HCT116 (cell line): ENCODE measurements around the gene SFTPA1. TPM values are rescaled to one million over a fixed set of nuclear protein-coding genes. Genes with fewer than 3 reads are reported as not detected.
"Not testable (repeated sequence)": the region's sequence is repeated elsewhere in the genome, so short reads cannot be mapped to it uniquely, and the experiment has no call there.

Source experiments
- ATAC-seq: fragments of 200-7000 bp; cut with Tn5 transposase; 2 replicates; pipeline ENCODE4 v1.9.1; 2020; ENCODE audit warnings: mild to moderate bottlenecking, moderate library complexity
- BruUV-seq: library from RNA; stranded (reverse); fragments of 400-500 nt; replicated peaks from 2 replicates; lab custom pipeline; 2021; lab: Mats Ljungman, UMichigan
- CTCF ChIA-PET: fragments of 300-600 bp; sonication (Branson Sonifier 250); formaldehyde crosslinking; loops from one replicate; lab custom pipeline; 2021; ENCODE audit warnings: antibody characterized with exemption; lab: Charles Lee
- POLR2A ChIA-PET: fragments of 300-600, 350-600 bp; sonication (Branson Sonifier 250); formaldehyde crosslinking; loops from one replicate; lab custom pipeline; 2021; ENCODE audit warnings: antibody characterized with exemption; lab: Charles Lee
- RAD21 ChIA-PET, 2 experiments: fragments of 300-600 bp; sonication (Branson Sonifier 250); formaldehyde crosslinking; loops; one replicate each; lab custom pipeline; 2023; ENCODE audit warnings: low total read pairs in 2 of 2; ENCODE audit not compliant: uncharacterized antibody in 2 of 2, unreplicated experiment in 2 of 2, low non-redundant PET in 1 of 2; lab: Charles Lee
- DNase-seq: peaks from one replicate; pipeline ENCODE4 v3.0.0-alpha.2; 2010; ENCODE audit warnings: low read depth, low spot score
- H2AFZ ChIP-seq: fragments of 200-600 bp; shearing (Covaris generic), sonication (generic); 2 replicates; pipeline ENCODE4 v1.6.1; 2017; ENCODE audit warnings: low read depth, mixed run types, mixed read lengths, antibody characterized with exemption, low read length; ENCODE audit not compliant: poor library complexity, severe bottlenecking
- H3K27ac ChIP-seq: 2 replicates; pipeline ENCODE4 v1.5.1; 2012; ENCODE audit warnings: low read depth, low read length
- H3K27me3 ChIP-seq: fragments of 200-600 bp; sonication (generic); 2 replicates; pipeline ENCODE4 v1.6.1; 2016; ENCODE audit warnings: mixed run types, low read length, mixed read lengths; ENCODE audit not compliant: insufficient read depth
- H3K36me3 ChIP-seq, 2 experiments: fragments of 200-500 bp in 1 of 2; fragments of 200-600 bp in 1 of 2; sonication (Bioruptor generic) in 1 of 2; sonication (generic) in 1 of 2; 2 replicates each; pipeline versions ENCODE4 v1.5.1 to v1.6.1; 2014 to 2016; ENCODE audit warnings: low read length in 2 of 2, inconsistent platforms in 1 of 2, mixed read lengths in 1 of 2, mixed run types in 1 of 2; ENCODE audit not compliant: insufficient read depth in 2 of 2, control insufficient read depth in 1 of 2
- H3K4me1 ChIP-seq, 2 experiments: fragments of 200-600 bp in 1 of 2; sonication (generic) in 1 of 2; 2 replicates each; pipeline versions ENCODE4 v1.5.1 to v1.6.1; 2012 to 2017; ENCODE audit warnings: low read length in 2 of 2, inconsistent platforms in 1 of 2, mild to moderate bottlenecking in 1 of 2, mixed read lengths in 1 of 2, mixed run types in 1 of 2, moderate library complexity in 1 of 2; ENCODE audit not compliant: insufficient read depth in 2 of 2, control insufficient read depth in 1 of 2
- H3K4me2 ChIP-seq: fragments of 200-600 bp; sonication (generic); 2 replicates; pipeline ENCODE4 v1.6.1; 2017; ENCODE audit warnings: mixed run types, low read length, mixed read lengths
- H3K4me3 ChIP-seq, 2 experiments: fragments of 200-600 bp in 1 of 2; sonication (generic) in 1 of 2; replicated peaks in 1 of 2; 2 replicates each; pipeline ENCODE4 v1.5.1; 2011 to 2016; ENCODE audit warnings: low read length in 2 of 2, control low read depth in 1 of 2, low read depth in 1 of 2, mild to moderate bottlenecking in 1 of 2, mixed read lengths in 1 of 2, mixed run types in 1 of 2
- H3K79me2 ChIP-seq: fragments of 200-600 bp; sonication (generic); 2 replicates; pipeline ENCODE4 v1.6.1; 2017; ENCODE audit warnings: mild to moderate bottlenecking, mixed run types, low read length, moderate library complexity, mixed read lengths; ENCODE audit not compliant: insufficient read depth
- H3K9ac ChIP-seq: fragments of 200-600 bp; sonication (generic); 2 replicates; pipeline ENCODE4 v1.6.1; 2016; ENCODE audit warnings: low read length, mixed read lengths
- H3K9me2 ChIP-seq: fragments of 200-600 bp; sonication (generic), shearing (Covaris generic); 2 replicates; pipeline ENCODE4 v1.6.1; 2017; ENCODE audit warnings: mixed run types, mild to moderate bottlenecking, moderate library complexity; ENCODE audit not compliant: insufficient read depth
- H3K9me3 ChIP-seq, 2 experiments: fragments of 200-500 bp in 1 of 2; fragments of 200-600 bp in 1 of 2; sonication (Bioruptor generic) in 1 of 2; sonication (generic) in 1 of 2; 2 replicates each; pipeline ENCODE4 v1.6.1; 2014 to 2017; ENCODE audit warnings: low read length in 2 of 2, mixed read lengths in 2 of 2, inconsistent platforms in 1 of 2, low read depth in 1 of 2, mild to moderate bottlenecking in 1 of 2, mixed run types in 1 of 2, moderate library complexity in 1 of 2; ENCODE audit not compliant: control insufficient read depth in 1 of 2, insufficient read depth in 1 of 2
- H4K20me1 ChIP-seq: fragments of 200-600 bp; sonication (generic), shearing (Covaris generic); 2 replicates; pipeline ENCODE4 v1.6.1; 2017; ENCODE audit warnings: mixed run types, mild to moderate bottlenecking, moderate library complexity; ENCODE audit not compliant: insufficient read depth
- ATF3 ChIP-seq: IDR thresholded peaks from 2 replicates; pipeline ENCODE4 v1.6.1; 2012
- CBX3 ChIP-seq: IDR thresholded peaks from 2 replicates; pipeline ENCODE4 v1.6.1; 2012; ENCODE audit warnings: low read depth
- CEBPB ChIP-seq: IDR thresholded peaks from 2 replicates; pipeline ENCODE4 v1.6.1; 2012; ENCODE audit warnings: low read depth
- EGR1 ChIP-seq: IDR thresholded peaks from 2 replicates; pipeline ENCODE4 v1.6.1; 2012; ENCODE audit warnings: low read depth
- EZH2 ChIP-seq: fragments of 200-600 bp; sonication (generic); IDR thresholded peaks from 2 replicates; pipeline ENCODE4 v1.6.1; 2017; ENCODE audit warnings: antibody characterized with exemption, mixed run types
- FOSL1 ChIP-seq: IDR thresholded peaks from 2 replicates; pipeline ENCODE4 v1.6.1; 2012; ENCODE audit warnings: low read depth
- MAX ChIP-seq: IDR thresholded peaks from 2 replicates; pipeline ENCODE4 v1.6.1; 2012
- POLR2A ChIP-seq: IDR thresholded peaks from 2 replicates; pipeline ENCODE4 v1.7.0; 2011; ENCODE audit warnings: borderline replicate concordance; ENCODE audit not compliant: insufficient read depth, insufficient read length; ENCODE audit errors: extremely low read depth
- POLR2AphosphoS5 ChIP-seq: IDR thresholded peaks from 2 replicates; pipeline ENCODE4 v1.6.1; 2011; ENCODE audit warnings: mild to moderate bottlenecking, low read depth, low read length, moderate library complexity
- RAD21 ChIP-seq: IDR thresholded peaks from 2 replicates; pipeline ENCODE4 v1.6.1; 2012; ENCODE audit warnings: low read depth, mild to moderate bottlenecking
- SIN3A ChIP-seq: IDR thresholded peaks from 2 replicates; pipeline ENCODE4 v1.6.1; 2012; ENCODE audit warnings: low read depth
- SP1 ChIP-seq: IDR thresholded peaks from 2 replicates; pipeline ENCODE4 v1.6.1; 2012; ENCODE audit warnings: low read depth
- SRF ChIP-seq: IDR thresholded peaks from 2 replicates; pipeline ENCODE4 v1.6.1; 2012; ENCODE audit warnings: low read depth
- TCF7L2 ChIP-seq: IDR thresholded peaks from 2 replicates; pipeline ENCODE4 v1.7.0; 2011; ENCODE audit warnings: borderline replicate concordance, inconsistent platforms; ENCODE audit not compliant: insufficient read depth, insufficient read length; ENCODE audit errors: extremely low read depth
- YY1 ChIP-seq: IDR thresholded peaks from 2 replicates; pipeline ENCODE4 v1.6.1; 2011; ENCODE audit warnings: low read length, low read depth, moderate library complexity, mild to moderate bottlenecking; ENCODE audit not compliant: insufficient replicate concordance; ENCODE audit errors: extremely low read depth
- ZBTB33 ChIP-seq: IDR thresholded peaks from 2 replicates; pipeline ENCODE4 v1.6.1; 2011; ENCODE audit warnings: mild to moderate bottlenecking, low read length, moderate library complexity; ENCODE audit not compliant: insufficient replicate concordance; ENCODE audit errors: extremely low read depth
- ZFX ChIP-seq: fragments of 450-650 bp; IDR thresholded peaks from 2 replicates; pipeline ENCODE4 v1.6.1; 2017
- ZNF274 ChIP-seq: fragments of 200-500 bp; sonication (Bioruptor generic); IDR thresholded peaks from 2 replicates; pipeline ENCODE4 v1.6.1; 2014; ENCODE audit warnings: mild to moderate bottlenecking, low read depth, low read length, inconsistent platforms
- intact Hi-C: fragments of 100-400 bp; cut with micrococcal nuclease; formaldehyde crosslinking; loops from 2 replicates; pipeline ENCODE4 v1.10.0; 2022
- total RNA-seq: library from RNA; stranded (reverse); gene quantifications from one replicate; pipeline ENCODE4 v1.2.1, GENCODE V29; 2021; ENCODE audit not compliant: unreplicated experiment
- TF ChIP-seq, protein P1 (sequence below), 3 experiments: fragments of 200-600 bp in 1 of 3; sonication (generic) in 1 of 3; IDR thresholded peaks in 2 of 3; conservative IDR thresholded peaks in 1 of 3; 2 replicates each; pipeline ENCODE4 v1.5.1; 2012 to 2017; ENCODE audit warnings: low read depth in 2 of 3, low read length in 2 of 3, antibody characterized with exemption in 1 of 3, borderline replicate concordance in 1 of 3, control low read depth in 1 of 3, mild to moderate bottlenecking in 1 of 3, mixed read lengths in 1 of 3, mixed run types in 1 of 3, moderate library complexity in 1 of 3; ENCODE audit not compliant: insufficient read depth in 1 of 3

SFTPA1 gene
- total RNA-seq, 1 experiment from 2014 or later, result 6.5 TPM

DNA sequence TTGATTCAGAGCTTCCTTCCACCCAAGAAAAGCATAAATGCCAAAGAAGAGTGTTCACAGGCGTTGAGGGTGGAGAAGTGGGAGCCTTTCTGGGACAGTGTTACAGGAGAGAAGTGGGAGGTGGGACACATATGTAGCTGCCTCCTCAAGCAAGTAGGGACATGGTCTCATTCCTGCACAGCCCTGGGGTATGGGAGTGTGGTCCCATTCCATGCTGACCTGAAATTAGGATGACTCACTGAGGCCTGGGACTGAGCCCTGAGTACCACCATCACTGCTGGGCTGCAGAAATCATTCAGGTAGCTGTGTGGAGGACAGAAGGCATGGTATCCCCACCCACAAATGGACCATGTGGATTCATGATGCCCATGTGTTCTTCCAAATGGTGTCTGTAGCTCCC, 17.4 kb upstream of the SFTPA1 start:
- Histone ChIP-seq H3K9ac (no peak overlapping the region), H3K4me1 (no peaks in the 10 kb centered on the region), H3K9me2 (no peaks in the 10 kb centered on the region), H3K79me2 (no peaks in the 10 kb centered on the region), H3K4me2 (no peak overlapping the region), H3K36me3 (no peaks in the 10 kb centered on the region), H3K9me3 (peaks cover 0 to 7% of the 10 kb centered on the region in 2 experiments; a peak in 2 of 4 replicates), H2AFZ (no peak overlapping the region), H3K27me3 (peaks cover 7% of the 10 kb centered on the region), H4K20me1 (no peaks in the 10 kb centered on the region), H3K27ac (no peak overlapping the region), H3K4me3 (no peak overlapping the region)
- ChIA-PET POLR2A (no interaction called here), CTCF (no interaction called here), RAD21 (no interaction called here)
- DNase-seq (no peak), ATAC-seq (no peak)
- no TSS peak for BruUV-seq
- no peak for TF ChIP-seq POLR2A
- no peak for TF ChIP-seq SP1
- no peak for TF ChIP-seq FOSL1
- TF ChIP-seq SRF, result no peak
- no peak for TF ChIP-seq EZH2
- no peak for TF ChIP-seq YY1
- no peak for TF ChIP-seq ATF3
- no peak for TF ChIP-seq RAD21
- TF ChIP-seq ZBTB33, result no peak
- no peak for TF ChIP-seq ZFX
- no peak for TF ChIP-seq SIN3A
- TF ChIP-seq, protein P1, sequence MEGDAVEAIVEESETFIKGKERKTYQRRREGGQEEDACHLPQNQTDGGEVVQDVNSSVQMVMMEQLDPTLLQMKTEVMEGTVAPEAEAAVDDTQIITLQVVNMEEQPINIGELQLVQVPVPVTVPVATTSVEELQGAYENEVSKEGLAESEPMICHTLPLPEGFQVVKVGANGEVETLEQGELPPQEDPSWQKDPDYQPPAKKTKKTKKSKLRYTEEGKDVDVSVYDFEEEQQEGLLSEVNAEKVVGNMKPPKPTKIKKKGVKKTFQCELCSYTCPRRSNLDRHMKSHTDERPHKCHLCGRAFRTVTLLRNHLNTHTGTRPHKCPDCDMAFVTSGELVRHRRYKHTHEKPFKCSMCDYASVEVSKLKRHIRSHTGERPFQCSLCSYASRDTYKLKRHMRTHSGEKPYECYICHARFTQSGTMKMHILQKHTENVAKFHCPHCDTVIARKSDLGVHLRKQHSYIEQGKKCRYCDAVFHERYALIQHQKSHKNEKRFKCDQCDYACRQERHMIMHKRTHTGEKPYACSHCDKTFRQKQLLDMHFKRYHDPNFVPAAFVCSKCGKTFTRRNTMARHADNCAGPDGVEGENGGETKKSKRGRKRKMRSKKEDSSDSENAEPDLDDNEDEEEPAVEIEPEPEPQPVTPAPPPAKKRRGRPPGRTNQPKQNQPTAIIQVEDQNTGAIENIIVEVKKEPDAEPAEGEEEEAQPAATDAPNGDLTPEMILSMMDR (IDR thresholded peaks at IDR 0.05 in 2 of 3, conservative IDR thresholded peaks at IDR 0.05 in 1 of 3; ENCODE audit: borderline replicate concordance in 1 of 3, insufficient read depth in 1 of 3, low read depth in 2 of 3, low read length in 2 of 3), result no peak
- no peak for TF ChIP-seq EGR1
- no peak for TF ChIP-seq POLR2AphosphoS5
- TF ChIP-seq TCF7L2, result no peak
- no peak for TF ChIP-seq MAX
- TF ChIP-seq CBX3, result no peak
- no peak for TF ChIP-seq CEBPB
- TF ChIP-seq ZNF274, result no peak
- intact Hi-C loops, result no loop called here

DNA sequence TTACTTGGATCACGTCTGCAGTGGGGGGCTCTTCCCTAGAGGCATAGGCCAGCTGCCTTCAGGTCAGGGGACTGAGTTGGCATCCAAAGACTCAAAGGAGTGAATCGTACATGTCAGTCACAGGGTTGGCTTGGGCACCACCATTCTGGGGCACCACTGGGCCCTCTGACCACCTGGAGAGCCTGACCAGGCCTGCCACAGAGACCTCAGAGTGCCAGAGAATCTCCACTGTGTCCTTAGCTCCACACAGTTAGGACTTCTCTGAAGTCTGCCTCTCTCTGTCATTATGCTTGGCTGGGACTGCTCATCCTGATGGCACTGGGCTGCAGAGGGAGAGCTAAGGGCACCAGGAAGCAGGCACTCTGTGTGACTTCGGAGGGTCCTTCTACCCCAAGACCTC, 16.2 kb upstream of the SFTPA1 start:
- H3K36me3 ChIP-seq, ATAC-seq, CTCF ChIA-PET, DNase-seq, H3K9me3 ChIP-seq, H3K9ac ChIP-seq, H3K4me2 ChIP-seq, H3K79me2 ChIP-seq, H4K20me1 ChIP-seq, POLR2A ChIA-PET, H3K27me3 ChIP-seq, intact Hi-C loops, H3K9me2 ChIP-seq, H3K4me3 ChIP-seq, H3K27ac ChIP-seq, H2AFZ ChIP-seq, H3K4me1 ChIP-seq, RAD21 ChIA-PET, BruUV-seq: not testable (repeated sequence)
